Activated CD4-positive, CD25-positive, alpha-beta regulatory T cell (primary cell): ENCODE measurements around the gene NCAPD2.

ENCODE experiments used
- DNase-seq, 4 experiments: peaks; one replicate each; lab custom pipeline; 2025; lab: John Stamatoyannopoulos, UW

NCAPD2 gene, protein sequence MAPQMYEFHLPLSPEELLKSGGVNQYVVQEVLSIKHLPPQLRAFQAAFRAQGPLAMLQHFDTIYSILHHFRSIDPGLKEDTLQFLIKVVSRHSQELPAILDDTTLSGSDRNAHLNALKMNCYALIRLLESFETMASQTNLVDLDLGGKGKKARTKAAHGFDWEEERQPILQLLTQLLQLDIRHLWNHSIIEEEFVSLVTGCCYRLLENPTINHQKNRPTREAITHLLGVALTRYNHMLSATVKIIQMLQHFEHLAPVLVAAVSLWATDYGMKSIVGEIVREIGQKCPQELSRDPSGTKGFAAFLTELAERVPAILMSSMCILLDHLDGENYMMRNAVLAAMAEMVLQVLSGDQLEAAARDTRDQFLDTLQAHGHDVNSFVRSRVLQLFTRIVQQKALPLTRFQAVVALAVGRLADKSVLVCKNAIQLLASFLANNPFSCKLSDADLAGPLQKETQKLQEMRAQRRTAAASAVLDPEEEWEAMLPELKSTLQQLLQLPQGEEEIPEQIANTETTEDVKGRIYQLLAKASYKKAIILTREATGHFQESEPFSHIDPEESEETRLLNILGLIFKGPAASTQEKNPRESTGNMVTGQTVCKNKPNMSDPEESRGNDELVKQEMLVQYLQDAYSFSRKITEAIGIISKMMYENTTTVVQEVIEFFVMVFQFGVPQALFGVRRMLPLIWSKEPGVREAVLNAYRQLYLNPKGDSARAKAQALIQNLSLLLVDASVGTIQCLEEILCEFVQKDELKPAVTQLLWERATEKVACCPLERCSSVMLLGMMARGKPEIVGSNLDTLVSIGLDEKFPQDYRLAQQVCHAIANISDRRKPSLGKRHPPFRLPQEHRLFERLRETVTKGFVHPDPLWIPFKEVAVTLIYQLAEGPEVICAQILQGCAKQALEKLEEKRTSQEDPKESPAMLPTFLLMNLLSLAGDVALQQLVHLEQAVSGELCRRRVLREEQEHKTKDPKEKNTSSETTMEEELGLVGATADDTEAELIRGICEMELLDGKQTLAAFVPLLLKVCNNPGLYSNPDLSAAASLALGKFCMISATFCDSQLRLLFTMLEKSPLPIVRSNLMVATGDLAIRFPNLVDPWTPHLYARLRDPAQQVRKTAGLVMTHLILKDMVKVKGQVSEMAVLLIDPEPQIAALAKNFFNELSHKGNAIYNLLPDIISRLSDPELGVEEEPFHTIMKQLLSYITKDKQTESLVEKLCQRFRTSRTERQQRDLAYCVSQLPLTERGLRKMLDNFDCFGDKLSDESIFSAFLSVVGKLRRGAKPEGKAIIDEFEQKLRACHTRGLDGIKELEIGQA (N-terminal part only)

DNA sequence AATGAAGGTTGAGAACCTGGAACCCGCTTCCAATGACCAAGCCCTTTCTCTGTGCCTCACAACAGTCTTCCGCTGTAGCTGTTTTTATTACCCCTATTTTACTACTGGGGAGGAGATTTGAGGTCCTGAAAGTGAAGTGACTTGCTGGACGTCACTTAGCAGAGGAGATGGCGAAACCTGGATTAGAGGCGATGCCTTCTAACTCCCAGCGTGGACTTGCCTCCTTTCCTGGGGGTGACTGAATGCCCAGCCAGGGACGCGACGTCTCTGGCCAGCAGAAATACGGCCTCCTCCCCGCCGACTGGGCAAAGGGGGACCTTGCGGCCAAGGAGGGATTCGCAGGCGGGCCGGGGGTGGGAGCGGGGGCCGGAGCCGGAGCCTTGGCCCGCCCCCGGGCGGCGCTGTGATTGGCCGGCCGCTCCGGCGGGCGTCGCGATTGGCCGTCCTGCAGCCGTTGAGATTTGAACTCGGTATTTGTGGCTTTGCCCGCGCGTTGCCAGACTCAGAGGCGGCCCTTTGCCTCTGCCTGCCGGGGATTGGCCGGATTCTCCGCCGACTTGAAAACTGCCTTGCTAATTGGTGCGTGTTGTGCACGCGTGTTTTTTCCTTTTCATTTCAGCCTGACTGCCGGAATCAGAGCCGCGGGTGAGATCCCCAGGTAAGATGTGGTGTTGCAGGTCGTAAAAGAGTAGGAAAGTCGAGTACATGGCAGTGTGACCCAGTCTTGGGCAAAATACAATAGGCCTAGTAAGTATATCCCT is at the start of gene NCAPD2:
Gene NCAPD2, plus strand, starts transcription at position 606 of the 761 bp plus-strand sequence. CDS start 997 bp downstream, outside the sequence.
- DNase-seq = peak; percentile 76 to 89 (median 88)

DNA sequence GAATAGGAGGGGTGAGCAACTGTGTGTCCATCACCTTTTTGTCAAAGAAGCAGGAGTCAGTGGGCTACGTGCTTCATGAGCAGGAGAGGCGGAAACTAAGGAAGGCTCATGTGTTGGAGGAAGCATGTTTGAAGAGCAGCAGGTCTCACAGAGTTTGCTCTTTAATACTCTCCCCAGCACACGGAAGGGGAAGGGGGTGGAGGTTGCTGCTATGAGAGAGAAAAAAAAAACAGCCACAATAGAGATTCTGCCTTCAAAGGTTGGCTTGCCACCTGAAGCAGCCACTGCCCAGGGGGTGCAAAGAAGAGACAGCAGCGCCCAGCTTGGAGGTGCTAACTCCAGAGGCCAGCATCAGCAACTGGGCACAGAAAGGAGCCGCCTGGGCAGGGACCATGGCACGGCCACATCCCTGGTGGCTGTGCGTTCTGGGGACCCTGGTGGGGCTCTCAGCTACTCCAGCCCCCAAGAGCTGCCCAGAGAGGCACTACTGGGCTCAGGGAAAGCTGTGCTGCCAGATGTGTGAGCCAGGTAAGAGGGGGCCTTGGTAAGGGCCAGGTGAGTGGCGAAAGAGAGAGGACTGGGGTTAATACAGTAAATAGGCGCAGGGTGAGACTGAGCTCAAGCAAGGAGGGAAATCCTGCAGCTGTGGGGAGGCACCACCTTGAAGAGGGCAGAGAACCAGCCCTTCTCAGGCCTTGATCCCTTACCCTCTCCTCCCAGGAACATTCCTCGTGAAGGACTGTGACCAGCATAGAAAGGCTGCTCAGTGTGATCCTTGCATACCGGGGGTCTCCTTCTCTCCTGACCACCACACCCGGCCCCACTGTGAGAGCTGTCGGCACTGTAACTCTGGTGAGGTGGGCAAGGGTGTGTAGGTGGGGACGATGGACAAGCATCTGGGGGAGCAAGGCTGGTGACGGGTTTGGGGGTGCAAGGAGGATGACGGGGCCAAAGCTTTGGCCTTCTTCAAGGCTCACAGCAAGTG is 48.9 kb upstream of the NCAPD2 start, which contains the start of gene CD27:
Gene CD27, plus strand, starts transcription at position 252 of the 985 bp plus-strand sequence. Its CDS starts 141 bp downstream, at position 393.
- no peak for DNase-seq

DNA sequence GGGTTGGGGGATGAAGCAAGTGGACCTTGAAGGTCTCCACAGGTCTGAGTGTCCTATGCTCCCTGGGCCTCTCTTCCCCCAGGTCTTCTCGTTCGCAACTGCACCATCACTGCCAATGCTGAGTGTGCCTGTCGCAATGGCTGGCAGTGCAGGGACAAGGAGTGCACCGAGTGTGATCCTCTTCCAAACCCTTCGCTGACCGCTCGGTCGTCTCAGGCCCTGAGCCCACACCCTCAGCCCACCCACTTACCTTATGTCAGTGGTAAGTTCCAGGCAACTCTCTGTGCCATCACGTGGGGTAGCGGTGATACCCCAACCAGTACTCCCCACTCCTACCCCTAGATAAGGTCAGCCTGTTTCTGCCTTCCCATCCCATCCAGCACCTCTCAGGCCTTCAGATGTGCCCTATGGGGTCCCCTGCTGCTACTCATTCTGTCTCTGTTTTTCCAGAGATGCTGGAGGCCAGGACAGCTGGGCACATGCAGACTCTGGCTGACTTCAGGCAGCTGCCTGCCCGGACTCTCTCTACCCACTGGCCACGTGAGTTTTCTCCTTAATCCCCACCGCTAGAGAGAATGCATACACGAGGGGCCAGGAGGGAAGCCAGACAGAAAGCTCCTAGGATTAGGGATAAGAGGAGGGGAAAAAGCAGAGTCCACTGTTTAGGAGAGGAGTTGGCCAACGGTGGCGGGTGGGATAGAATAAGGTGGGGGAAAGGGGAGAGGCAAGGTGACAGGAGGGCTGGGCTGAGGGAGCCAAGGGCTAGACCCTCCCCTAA is 43.6 kb upstream of the NCAPD2 start:
- DNase-seq = no peak

DNA sequence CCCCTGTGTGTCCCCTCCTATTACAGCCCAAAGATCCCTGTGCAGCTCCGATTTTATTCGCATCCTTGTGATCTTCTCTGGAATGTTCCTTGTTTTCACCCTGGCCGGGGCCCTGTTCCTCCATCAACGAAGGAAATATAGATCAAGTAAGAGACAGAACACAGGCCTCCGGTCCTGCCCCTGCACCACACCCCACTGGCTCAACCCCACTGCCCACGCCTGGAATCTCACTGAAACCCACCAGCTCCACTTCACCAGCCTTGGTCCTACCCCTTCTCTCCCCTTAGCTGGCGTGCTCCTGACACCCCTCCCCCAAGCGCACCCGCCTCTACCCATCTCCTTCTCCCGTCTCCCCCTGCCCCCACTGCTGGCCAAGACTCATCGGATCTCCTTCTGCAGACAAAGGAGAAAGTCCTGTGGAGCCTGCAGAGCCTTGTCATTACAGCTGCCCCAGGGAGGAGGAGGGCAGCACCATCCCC is 43.0 kb upstream of the NCAPD2 start:
- DNase-seq = no peak

DNA sequence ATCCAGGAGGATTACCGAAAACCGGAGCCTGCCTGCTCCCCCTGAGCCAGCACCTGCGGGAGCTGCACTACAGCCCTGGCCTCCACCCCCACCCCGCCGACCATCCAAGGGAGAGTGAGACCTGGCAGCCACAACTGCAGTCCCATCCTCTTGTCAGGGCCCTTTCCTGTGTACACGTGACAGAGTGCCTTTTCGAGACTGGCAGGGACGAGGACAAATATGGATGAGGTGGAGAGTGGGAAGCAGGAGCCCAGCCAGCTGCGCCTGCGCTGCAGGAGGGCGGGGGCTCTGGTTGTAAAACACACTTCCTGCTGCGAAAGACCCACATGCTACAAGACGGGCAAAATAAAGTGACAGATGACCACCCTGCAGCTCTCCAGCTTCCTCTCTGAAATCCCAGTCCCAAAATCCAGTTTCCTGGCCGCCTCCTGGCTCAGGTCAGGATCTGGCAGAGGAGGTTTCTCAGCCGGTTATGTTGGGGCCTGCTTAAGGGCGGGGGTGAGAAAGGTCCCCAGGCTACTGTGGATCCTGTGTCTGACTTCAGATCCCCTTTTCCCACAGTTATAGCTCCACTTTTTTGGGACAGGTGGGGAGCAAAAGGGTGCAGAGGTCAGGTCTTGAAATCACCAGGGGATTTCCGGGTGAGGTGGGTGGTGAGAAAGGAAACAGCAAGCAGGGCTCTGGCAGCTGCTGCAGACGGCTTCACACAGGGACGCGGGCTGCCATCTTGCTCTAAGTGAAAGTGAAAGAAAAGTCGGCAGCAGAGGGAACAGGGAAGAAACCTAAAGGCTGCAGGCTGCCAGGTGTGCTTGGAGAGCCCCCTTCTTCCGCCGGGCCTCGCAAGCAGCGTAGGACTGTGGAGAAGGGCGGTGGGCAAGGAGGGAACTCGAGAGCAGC is 42.3 kb upstream of the NCAPD2 start, which contains the start of gene TAPBPL:
Gene TAPBPL, plus strand, starts transcription at position 695 of the 897 bp plus-strand sequence. CDS start 207 bp downstream, outside the sequence.
- peak in 3 of 4 experiments; percentile 54 to 57 (median 57) for DNase-seq

DNA sequence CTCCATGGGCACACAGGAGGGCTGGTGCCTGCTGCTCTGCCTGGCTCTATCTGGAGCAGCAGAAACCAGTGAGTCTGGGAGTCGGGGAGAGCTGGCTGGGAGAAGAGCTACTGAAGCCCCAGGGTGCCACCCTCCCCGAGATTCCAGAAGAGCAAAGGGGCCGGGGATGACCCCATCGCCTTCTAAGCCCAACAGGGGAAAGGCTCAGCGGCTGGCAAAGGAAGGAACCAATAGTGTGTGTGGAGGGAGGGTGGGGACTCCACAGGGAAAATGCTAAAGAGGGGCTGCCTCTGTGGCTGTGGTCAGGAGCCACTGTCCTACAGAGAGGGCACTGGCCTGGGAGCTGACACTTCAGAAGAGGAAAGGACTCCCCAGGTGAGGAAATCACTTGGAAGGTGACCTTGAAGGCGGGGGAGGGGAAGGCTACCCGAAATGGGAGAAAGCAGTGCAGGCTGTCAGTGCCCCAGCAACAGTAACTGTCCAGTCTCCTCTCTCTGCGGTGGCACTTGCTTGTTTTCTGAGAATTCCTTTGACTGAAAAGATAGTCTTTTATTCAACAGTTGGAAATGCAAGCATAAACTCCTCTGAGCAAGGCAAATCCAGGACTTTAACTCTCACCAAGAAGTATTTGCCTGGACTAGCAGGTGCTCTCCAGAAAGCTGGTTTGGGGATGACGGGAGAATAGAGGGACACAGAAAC is 41.5 kb upstream of the NCAPD2 start:
- no peak for DNase-seq

DNA sequence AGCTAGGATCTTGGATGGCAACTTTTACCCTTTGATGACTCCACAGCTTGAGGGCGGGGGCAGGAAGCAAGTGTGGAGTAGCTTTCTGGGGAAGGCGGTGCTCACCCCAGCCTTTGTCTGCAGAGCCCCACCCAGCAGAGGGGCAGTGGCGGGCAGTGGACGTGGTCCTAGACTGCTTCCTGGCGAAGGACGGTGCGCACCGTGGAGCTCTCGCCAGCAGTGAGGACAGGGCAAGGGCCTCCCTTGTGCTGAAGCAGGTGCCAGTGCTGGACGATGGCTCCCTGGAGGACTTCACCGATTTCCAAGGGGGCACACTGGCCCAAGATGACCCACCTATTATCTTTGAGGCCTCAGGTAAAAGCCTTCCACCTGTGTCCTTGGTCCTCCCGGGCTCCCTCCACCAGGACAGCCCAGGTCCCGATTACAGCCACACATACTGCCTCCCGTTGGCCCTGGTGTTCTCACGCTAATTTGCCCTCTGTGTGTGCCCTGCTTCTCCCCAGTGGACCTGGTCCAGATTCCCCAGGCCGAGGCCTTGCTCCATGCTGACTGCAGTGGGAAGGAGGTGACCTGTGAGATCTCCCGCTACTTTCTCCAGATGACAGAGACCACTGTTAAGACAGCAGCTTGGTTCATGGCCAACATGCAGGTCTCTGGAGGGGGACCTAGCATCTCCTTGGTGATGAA is 40.8 kb upstream of the NCAPD2 start:
- DNase-seq = no peak

DNA sequence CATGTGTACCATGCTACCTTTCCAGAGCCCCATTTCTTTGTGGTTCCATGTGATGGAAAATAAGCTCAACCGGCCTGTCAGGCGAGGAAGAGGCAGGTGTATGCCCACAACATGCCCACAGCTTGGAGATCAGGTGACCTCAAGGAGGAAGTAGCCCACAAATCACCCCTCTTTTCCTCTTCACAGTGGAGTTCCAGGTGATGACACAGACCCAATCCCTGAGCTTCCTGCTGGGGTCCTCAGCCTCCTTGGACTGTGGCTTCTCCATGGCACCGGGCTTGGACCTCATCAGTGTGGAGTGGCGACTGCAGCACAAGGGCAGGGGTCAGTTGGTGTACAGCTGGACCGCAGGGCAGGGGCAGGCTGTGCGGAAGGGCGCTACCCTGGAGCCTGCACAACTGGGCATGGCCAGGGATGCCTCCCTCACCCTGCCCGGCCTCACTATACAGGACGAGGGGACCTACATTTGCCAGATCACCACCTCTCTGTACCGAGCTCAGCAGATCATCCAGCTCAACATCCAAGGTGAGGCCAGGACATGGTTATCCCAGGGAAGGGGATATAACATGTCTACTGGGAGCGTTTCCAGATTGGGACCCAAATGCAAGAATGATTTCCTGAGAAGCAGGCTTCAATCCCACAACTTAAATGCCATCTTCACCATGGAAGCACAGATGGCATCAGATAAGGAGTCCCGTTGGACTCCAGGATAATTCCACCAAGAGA is 36.5 kb upstream of the NCAPD2 start:
- DNase-seq = no peak

DNA sequence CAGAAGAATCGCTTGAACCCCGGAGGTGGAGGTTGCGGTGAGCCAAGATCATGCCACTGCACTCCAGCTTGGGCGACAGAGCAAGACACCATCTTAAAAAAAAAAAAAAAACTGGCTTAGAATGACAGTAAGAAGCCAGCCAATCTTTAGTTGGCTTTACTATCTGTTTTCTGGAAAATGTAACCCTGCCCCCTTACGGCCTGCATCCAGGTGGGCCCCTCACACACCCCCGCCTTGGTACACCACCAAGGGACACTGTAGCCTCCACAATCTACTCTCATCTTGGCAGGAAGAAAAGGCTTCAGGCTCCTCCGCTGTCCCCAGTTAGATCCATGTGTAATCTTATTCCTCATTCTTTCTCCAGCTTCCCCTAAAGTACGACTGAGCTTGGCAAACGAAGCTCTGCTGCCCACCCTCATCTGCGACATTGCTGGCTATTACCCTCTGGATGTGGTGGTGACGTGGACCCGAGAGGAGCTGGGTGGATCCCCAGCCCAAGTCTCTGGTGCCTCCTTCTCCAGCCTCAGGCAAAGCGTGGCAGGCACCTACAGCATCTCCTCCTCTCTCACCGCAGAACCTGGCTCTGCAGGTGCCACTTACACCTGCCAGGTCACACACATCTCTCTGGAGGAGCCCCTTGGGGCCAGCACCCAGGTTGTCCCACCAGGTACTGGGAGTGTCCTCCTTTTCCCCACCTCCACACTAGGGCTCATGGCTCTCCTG is 35.5 kb upstream of the NCAPD2 start:
- no peak for DNase-seq

DNA sequence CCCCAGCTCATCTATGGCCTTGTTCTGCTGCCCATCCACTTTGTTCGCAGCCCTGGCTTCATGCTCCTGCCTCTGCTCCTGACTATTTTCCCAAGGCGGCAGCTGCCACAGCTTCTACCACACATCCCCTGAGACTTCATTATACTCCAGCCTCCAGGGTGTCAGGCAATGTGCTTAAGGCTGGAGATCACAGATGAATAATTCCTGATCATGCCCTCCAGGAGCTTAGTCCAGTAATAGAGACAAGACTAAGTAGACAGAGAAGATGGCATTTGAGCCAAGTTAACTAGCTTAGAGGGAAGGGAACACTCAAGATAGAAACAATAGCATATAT is 34.9 kb upstream of the NCAPD2 start:
- no peak for DNase-seq

DNA sequence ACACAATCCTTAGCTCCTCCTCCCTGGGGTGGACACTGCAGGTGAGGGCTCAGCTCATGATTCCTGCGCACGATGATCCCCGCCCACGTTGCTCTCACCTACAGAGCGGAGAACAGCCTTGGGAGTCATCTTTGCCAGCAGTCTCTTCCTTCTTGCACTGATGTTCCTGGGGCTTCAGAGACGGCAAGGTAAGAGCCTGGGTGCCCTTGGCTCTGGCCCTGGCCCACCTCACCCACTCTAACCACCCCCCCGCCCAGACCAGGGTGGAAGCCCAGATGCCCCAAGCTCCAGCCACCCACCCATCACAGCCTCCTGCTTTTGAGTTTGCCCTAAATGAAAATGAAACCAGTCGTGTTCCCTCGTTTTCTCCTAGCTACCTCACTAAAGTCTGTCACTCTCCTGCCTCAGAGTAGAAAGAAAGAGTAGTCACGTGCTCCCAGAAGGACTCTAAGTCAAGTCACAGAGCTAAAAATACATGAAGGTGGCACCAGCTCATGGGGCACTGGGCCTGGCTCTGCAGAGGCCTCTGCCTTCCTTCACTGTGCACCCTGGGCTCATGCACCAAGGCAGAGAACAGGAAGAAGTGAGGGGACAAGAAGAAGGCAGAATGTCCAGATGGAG is 33.0 kb upstream of the NCAPD2 start:
- no peak for DNase-seq

DNA sequence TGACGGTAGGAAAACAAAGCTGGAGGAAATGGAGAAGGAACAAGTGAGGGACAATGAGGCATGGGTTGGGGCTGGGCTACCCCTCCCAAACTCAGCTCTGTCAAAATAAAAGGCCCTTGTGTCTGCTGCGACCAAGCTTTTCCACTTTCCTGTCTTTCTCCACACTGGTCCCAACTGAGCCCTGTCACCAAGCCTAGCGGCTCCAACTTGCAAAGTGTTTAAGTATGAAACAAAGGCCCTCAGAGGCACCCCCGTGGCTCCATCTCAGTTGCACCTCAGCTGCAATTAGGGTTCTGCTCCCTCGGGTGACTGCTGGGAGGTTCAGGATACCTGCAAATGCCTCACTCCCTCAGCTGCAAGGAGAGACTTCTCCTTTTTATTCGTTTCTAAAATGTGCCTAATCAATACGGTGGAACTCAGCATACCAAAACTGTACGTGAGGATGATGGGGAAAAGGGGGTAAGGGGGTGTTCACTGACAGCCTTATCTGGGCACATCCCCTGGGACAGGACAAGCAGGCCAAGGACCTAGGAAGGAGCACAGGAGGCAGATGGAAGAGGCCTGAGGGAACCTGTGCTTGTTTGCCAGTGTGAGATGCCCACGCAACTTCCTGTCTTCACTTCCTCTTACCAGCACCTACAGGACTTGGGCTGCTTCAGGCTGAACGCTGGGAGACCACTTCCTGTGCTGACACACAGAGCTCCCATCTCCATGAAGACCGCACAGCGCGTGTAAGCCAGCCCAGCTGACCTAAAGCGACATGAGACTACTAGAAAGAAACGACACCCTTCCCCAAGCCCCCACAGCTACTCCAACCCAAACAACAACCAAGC is 32.3 kb upstream of the NCAPD2 start:
- DNase-seq = peak in 3 of 4 experiments; percentile 40 to 66 (median 64)

DNA sequence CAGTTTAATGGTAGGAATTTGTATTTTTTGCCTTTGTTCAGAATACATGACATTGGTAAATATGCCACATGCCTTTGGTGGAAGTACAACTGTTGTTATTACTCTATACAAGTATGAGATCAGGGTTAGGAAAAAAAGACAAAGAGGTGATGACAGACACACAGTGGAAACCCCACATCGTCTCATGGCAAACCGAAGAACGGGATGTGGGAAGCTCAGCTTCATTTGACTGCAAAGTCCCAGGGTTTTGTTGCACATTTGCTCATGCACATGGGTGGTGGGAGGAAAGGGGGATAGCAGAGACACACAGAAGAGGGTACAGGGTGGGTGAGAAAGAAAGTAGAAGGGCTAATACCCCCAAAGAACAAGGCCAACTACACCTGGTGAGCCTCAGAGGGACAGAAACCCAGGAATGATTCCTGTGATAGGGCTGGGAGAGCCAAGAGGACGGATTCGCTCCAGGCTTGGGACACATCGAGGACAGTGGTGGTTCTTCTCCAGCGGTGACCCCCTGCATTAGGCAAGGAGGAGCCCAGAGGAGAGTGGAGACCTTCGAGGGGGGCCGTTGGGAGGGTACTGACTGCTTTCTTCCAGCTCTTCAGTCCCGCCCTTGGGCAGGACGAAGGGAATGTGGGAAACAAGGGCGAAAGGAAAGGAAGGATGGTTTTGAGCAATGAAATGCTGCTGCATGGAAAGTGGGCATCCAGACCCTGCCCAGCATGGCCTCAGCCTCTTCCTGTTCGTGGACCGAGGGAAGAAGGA is 31.5 kb upstream of the NCAPD2 start:
- DNase-seq = no peak
